ENCODE data around the gene KATNB1. TPM values are rescaled to one million over a fixed set of nuclear protein-coding genes. Genes with fewer than 3 reads are reported as not detected.

KATNB1 gene
- total and polyA plus RNA-seq, 2 of the 8 experiments (the other 6 are each of a cell fraction or from before 2014, with no cell fraction given), result 50.2 to 60.4 TPM

- TF ChIP-seq RNF2 (IDR thresholded peaks at IDR 0.05; ENCODE audit: borderline replicate concordance, low read depth, low read length, missing control alignments, poor library complexity, severe bottlenecking), result no peak
- no peak for TF ChIP-seq BCL11A (IDR thresholded peaks at IDR 0.05; ENCODE audit: low read depth in 2 of 2, low read length in 2 of 2)
- TF ChIP-seq TAF1 (IDR thresholded peaks at IDR 0.05; ENCODE audit: low read depth, low read length), result no peak
Measured at GRCh38 chr16:57732037-57732436, 3.5 kb upstream of the KATNB1 start (continued).

Measured in H1 (cell line).